ENCODE results near the gene SOX13. TPM values are rescaled to one million over a fixed set of nuclear protein-coding genes. Genes with fewer than 3 reads are reported as not detected.
A peak's percentile ranks its signal among the peaks of the same experiment; 100 is the strongest.

SOX13 gene
- total RNA-seq, 1 experiment from 2014 or later: 171 TPM

DNA sequence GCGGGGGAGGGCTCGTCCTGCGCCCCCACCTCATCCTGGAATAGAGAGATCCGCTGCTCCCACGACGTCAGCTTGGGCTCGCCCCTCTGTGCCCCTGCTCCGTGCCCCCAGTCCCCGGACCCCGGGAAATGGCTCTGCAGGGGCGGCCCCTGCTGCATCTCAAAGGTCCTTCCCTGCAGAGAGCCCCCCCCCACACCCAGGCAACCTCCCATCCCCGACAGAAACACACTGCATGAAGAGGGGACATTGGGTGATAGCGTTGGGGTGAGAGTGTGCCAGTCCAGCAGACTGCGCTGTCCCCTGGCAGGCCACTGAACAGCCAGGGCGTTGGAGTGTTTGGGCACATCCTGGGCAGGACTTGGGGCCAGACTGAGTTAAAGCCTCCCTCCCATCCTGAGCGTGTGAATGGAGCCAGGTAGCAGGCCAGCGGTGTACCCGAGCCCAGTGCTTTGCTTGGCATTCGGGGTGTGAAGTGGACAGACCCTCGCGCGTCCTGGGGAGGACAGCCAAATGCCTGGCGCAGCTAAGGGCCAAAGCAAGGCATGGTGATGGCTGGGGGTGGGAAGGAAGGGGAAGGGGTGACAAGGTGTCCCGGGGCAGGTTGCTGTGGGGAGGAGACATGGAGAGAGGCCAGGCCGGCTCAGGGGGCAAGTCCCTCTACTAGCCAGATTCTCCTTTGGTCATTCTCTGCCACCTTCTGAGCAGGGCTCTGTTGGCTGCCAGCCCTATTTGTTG, 79.6 kb downstream of the SOX13 start:
- Mint-ChIP-seq H3K4me3 (peak overlapping the region; percentile 70), H3K4me1 (peaks cover 32% of the 10 kb centered on the region), H3K27ac (no peak overlapping the region), H3K9me3 (no peaks in the 10 kb centered on the region), H3K27me3 (ENCODE audit: low read depth) (peaks cover 29% of the 10 kb centered on the region), H3K36me3 (no peaks in the 10 kb centered on the region)
- DNase-seq (ENCODE audit: low spot score): no peak
- TF ChIP-seq NR3C1 (CRISPR knock-in tag; conservative IDR thresholded peaks at IDR 0.05; ENCODE audit: low read depth) (0 out of 2 replicates have a peak, but pooled peaks have one; percentile 17), RELA (CRISPR knock-in tag; IDR thresholded peaks at IDR 0.05; ENCODE audit: borderline replicate concordance) (0 out of 2 replicates have a peak, but pooled peaks have one; percentile 26), RORB (CRISPR knock-in tag; IDR thresholded peaks at IDR 0.05) (no peak)
- peak; percentile 5 for ATAC-seq
- ChIA-PET POLR2A (interaction anchor here (1.3 to 1.4 kb wide), 2 partner anchors 10 to 16 kb away, joined by 3 to 4 read pairs; no protein-coding TSS in a partner anchor), CTCF (interaction anchor here (0.6 to 3.1 kb wide), 15 partner anchors 10 to 648 kb away, joined by 3 to 29 read pairs (median 5); partner anchors contain the start of gene GOLT1A)

DNA sequence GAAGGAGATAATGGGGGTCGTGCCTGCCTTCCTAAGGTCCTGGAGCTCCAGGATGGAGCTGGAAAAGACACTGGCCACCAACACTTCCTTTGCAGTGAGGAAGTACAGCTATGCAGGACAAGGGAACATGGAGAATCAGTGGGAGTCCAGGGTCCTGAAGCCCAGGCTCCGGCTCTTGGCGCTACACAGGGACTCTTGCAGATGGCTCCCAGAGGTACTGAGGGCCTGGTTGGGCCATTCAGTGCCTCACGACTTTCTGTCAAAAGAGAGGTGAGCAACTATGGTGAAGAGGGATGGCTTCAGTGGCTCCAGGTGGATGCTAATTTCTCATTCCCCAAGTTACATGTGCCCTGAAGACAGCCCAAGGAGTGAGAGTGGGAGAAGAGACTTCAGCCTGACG, 80.8 kb downstream of the SOX13 start:
- ATAC-seq (no peak), DNase-seq (ENCODE audit: low spot score) (no peak)
- POLR2A ChIA-PET: no interaction called here
- H3K27me3 Mint-ChIP-seq (ENCODE audit: low read depth): peaks cover 29% of the 10 kb centered on the region
- no peaks in the 10 kb centered on the region for H3K36me3 Mint-ChIP-seq
- no peak overlapping the region for H3K27ac Mint-ChIP-seq
- H3K9me3 Mint-ChIP-seq: no peaks in the 10 kb centered on the region
- peaks cover 20% of the 10 kb centered on the region for H3K4me1 Mint-ChIP-seq
- CTCF ChIA-PET: interaction anchor here (0.8 to 1.8 kb wide), 3 partner anchors 9 to 245 kb away, joined by 4 to 9 read pairs (median 6); no protein-coding TSS in a partner anchor
- H3K4me3 Mint-ChIP-seq: no peak overlapping the region
- TF ChIP-seq, protein P1, sequence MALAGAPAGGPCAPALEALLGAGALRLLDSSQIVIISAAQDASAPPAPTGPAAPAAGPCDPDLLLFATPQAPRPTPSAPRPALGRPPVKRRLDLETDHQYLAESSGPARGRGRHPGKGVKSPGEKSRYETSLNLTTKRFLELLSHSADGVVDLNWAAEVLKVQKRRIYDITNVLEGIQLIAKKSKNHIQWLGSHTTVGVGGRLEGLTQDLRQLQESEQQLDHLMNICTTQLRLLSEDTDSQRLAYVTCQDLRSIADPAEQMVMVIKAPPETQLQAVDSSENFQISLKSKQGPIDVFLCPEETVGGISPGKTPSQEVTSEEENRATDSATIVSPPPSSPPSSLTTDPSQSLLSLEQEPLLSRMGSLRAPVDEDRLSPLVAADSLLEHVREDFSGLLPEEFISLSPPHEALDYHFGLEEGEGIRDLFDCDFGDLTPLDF (CRISPR knock-in tag; IDR thresholded peaks at IDR 0.05): no peak

DNA sequence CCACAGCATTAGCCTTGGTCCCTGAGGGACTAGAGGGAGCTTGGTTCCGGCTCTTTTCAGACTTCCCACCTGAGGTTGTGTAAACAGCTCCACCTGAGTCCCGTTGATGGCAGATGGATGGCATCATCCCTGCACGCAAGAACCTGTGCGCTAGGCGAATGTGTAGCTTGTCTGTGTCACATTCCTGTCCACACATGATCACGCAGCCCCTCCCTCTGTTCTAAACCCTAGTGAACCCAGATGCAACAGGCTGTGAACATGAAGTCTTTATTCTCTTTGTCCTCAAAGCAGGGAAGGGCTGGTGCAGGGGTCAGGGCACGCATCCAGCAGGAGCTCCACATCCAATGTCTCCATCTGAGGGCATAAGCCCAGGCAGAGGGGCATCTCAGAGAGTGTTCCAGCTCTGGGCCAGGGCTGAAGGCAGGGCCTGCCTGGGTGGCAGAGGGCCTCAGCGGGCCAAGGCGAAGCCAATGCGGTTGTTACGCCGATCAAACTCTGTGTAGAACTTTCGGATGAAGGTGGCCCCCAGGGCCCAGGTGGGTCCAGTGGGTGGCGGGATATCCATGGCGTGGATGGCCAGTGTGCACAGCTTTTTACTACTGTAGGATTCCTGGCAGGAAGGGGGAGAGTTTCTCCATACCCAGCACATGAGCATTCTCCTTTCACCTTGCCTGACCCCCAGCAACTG, 81.8 kb downstream of the SOX13 start:
- Mint-ChIP-seq H3K9me3 (no peaks in the 10 kb centered on the region), H3K36me3 (no peaks in the 10 kb centered on the region), H3K4me1 (peaks cover 10% of the 10 kb centered on the region), H3K27ac (no peak overlapping the region), H3K27me3 (ENCODE audit: low read depth) (peaks cover 29% of the 10 kb centered on the region), H3K4me3 (no peak overlapping the region)
- TF ChIP-seq FOXP1 (CRISPR knock-in tag; IDR thresholded peaks at IDR 0.05; ENCODE audit: borderline replicate concordance) (no peak), ELF4 (CRISPR knock-in tag; IDR thresholded peaks at IDR 0.05; ENCODE audit: low read depth) (no peak), MXD4 (CRISPR knock-in tag; IDR thresholded peaks at IDR 0.05; ENCODE audit: borderline replicate concordance) (no peak), ZNF423 (CRISPR knock-in tag; IDR thresholded peaks at IDR 0.05) (no peak), ZNF416 (CRISPR knock-in tag; IDR thresholded peaks at IDR 0.05) (no peak)
- TF ChIP-seq, protein P2, sequence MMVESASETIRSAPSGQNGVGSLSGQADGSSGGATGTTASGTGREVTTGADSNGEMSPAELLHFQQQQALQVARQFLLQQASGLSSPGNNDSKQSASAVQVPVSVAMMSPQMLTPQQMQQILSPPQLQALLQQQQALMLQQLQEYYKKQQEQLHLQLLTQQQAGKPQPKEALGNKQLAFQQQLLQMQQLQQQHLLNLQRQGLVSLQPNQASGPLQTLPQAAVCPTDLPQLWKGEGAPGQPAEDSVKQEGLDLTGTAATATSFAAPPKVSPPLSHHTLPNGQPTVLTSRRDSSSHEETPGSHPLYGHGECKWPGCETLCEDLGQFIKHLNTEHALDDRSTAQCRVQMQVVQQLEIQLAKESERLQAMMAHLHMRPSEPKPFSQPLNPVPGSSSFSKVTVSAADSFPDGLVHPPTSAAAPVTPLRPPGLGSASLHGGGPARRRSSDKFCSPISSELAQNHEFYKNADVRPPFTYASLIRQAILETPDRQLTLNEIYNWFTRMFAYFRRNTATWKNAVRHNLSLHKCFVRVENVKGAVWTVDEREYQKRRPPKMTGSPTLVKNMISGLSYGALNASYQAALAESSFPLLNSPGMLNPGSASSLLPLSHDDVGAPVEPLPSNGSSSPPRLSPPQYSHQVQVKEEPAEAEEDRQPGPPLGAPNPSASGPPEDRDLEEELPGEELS (CRISPR knock-in tag; IDR thresholded peaks at IDR 0.05): no peak
- TF ChIP-seq, protein P3, sequence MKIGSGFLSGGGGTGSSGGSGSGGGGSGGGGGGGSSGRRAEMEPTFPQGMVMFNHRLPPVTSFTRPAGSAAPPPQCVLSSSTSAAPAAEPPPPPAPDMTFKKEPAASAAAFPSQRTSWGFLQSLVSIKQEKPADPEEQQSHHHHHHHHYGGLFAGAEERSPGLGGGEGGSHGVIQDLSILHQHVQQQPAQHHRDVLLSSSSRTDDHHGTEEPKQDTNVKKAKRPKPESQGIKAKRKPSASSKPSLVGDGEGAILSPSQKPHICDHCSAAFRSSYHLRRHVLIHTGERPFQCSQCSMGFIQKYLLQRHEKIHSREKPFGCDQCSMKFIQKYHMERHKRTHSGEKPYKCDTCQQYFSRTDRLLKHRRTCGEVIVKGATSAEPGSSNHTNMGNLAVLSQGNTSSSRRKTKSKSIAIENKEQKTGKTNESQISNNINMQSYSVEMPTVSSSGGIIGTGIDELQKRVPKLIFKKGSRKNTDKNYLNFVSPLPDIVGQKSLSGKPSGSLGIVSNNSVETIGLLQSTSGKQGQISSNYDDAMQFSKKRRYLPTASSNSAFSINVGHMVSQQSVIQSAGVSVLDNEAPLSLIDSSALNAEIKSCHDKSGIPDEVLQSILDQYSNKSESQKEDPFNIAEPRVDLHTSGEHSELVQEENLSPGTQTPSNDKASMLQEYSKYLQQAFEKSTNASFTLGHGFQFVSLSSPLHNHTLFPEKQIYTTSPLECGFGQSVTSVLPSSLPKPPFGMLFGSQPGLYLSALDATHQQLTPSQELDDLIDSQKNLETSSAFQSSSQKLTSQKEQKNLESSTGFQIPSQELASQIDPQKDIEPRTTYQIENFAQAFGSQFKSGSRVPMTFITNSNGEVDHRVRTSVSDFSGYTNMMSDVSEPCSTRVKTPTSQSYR (CRISPR knock-in tag; IDR thresholded peaks at IDR 0.05): no peak
- TF ChIP-seq, protein P4, sequence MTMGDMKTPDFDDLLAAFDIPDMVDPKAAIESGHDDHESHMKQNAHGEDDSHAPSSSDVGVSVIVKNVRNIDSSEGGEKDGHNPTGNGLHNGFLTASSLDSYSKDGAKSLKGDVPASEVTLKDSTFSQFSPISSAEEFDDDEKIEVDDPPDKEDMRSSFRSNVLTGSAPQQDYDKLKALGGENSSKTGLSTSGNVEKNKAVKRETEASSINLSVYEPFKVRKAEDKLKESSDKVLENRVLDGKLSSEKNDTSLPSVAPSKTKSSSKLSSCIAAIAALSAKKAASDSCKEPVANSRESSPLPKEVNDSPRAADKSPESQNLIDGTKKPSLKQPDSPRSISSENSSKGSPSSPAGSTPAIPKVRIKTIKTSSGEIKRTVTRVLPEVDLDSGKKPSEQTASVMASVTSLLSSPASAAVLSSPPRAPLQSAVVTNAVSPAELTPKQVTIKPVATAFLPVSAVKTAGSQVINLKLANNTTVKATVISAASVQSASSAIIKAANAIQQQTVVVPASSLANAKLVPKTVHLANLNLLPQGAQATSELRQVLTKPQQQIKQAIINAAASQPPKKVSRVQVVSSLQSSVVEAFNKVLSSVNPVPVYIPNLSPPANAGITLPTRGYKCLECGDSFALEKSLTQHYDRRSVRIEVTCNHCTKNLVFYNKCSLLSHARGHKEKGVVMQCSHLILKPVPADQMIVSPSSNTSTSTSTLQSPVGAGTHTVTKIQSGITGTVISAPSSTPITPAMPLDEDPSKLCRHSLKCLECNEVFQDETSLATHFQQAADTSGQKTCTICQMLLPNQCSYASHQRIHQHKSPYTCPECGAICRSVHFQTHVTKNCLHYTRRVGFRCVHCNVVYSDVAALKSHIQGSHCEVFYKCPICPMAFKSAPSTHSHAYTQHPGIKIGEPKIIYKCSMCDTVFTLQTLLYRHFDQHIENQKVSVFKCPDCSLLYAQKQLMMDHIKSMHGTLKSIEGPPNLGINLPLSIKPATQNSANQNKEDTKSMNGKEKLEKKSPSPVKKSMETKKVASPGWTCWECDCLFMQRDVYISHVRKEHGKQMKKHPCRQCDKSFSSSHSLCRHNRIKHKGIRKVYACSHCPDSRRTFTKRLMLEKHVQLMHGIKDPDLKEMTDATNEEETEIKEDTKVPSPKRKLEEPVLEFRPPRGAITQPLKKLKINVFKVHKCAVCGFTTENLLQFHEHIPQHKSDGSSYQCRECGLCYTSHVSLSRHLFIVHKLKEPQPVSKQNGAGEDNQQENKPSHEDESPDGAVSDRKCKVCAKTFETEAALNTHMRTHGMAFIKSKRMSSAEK (CRISPR knock-in tag; IDR thresholded peaks at IDR 0.05; ENCODE audit: borderline replicate concordance): no peak
- TF ChIP-seq, protein P5, sequence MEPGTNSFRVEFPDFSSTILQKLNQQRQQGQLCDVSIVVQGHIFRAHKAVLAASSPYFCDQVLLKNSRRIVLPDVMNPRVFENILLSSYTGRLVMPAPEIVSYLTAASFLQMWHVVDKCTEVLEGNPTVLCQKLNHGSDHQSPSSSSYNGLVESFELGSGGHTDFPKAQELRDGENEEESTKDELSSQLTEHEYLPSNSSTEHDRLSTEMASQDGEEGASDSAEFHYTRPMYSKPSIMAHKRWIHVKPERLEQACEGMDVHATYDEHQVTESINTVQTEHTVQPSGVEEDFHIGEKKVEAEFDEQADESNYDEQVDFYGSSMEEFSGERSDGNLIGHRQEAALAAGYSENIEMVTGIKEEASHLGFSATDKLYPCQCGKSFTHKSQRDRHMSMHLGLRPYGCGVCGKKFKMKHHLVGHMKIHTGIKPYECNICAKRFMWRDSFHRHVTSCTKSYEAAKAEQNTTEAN (CRISPR knock-in tag; IDR thresholded peaks at IDR 0.05): no peak
- POLR2A ChIA-PET: no interaction called here
- CTCF ChIA-PET: interaction anchor here (0.6 to 1.8 kb wide), 6 partner anchors 8 to 244 kb away, joined by 3 to 9 read pairs (median 4); no protein-coding TSS in a partner anchor
- ATAC-seq (no peak), DNase-seq (ENCODE audit: low spot score) (no peak)

Data from WTC11 (cell line).